Panc1 (cell line): ENCODE measurements around the gene ST3GAL5. TPM values are rescaled to one million over a fixed set of nuclear protein-coding genes. Genes with fewer than 3 reads are reported as not detected.

Experiments used
- ATAC-seq: fragments of 200-7000 bp; cut with Tn5 transposase; 2 replicates; pipeline ENCODE4 v1.9.1; 2020; ENCODE audit warnings: mild to moderate bottlenecking, moderate library complexity
- BruUV-seq: library from RNA; stranded (reverse); fragments of 400-500 nt; replicated peaks from 2 replicates; lab custom pipeline; 2021; lab: Mats Ljungman, UMichigan
- CTCF ChIA-PET: fragments of 300-600 bp; sonication (Branson Sonifier 250); formaldehyde crosslinking; loops from one replicate; lab custom pipeline; 2022; ENCODE audit warnings: antibody characterized with exemption; lab: Charles Lee
- POLR2A ChIA-PET: fragments of 300-600 bp; sonication (Branson Sonifier 250); formaldehyde crosslinking; loops from one replicate; lab custom pipeline; 2022; ENCODE audit warnings: antibody characterized with exemption; lab: Charles Lee
- DNase-seq: peaks from one replicate; pipeline ENCODE4 v3.0.0-alpha.2; 2010; ENCODE audit warnings: low read depth, low spot score
- H3K27ac ChIP-seq: 2 replicates; pipeline ENCODE4 v1.5.1; 2011; ENCODE audit warnings: mild to moderate bottlenecking, low read length, inconsistent platforms
- H3K27me3 ChIP-seq: fragments of 200-500 bp; sonication (Bioruptor generic); 2 replicates; pipeline ENCODE4 v1.6.0; 2014; ENCODE audit warnings: low read length, inconsistent platforms; ENCODE audit not compliant: control insufficient read depth, insufficient read depth
- H3K36me3 ChIP-seq: fragments of 200-500 bp; sonication (Bioruptor generic); 2 replicates; pipeline ENCODE4 v1.5.1; 2014; ENCODE audit warnings: inconsistent platforms, mild to moderate bottlenecking, low read length, moderate library complexity; ENCODE audit not compliant: control insufficient read depth, insufficient read depth
- H3K4me1 ChIP-seq: 2 replicates; pipeline ENCODE4 v1.5.1; 2011; ENCODE audit warnings: inconsistent platforms, mild to moderate bottlenecking, low read length, moderate library complexity; ENCODE audit not compliant: control insufficient read depth, insufficient read depth
- H3K4me3 ChIP-seq, 2 experiments: 2 replicates each; pipeline ENCODE4 v1.5.1; 2011 to 2012; ENCODE audit warnings: low read depth in 2 of 2, low read length in 2 of 2, mild to moderate bottlenecking in 2 of 2, inconsistent platforms in 1 of 2, moderate library complexity in 1 of 2
- H3K9me3 ChIP-seq: fragments of 200-500 bp; sonication (Bioruptor generic); 2 replicates; pipeline ENCODE4 v1.5.1; 2014; ENCODE audit warnings: low read depth, mild to moderate bottlenecking, inconsistent platforms, low read length, moderate library complexity; ENCODE audit not compliant: control insufficient read depth, insufficient read depth
- POLR2AphosphoS5 ChIP-seq: IDR thresholded peaks from 2 replicates; pipeline ENCODE4 v1.6.1; 2012; ENCODE audit warnings: mild to moderate bottlenecking, low read depth, low read length, moderate library complexity
- SIN3A ChIP-seq: IDR thresholded peaks from 2 replicates; pipeline ENCODE4 v1.6.1; 2012; ENCODE audit warnings: low read depth, mild to moderate bottlenecking, low read length, moderate library complexity, borderline replicate concordance; ENCODE audit not compliant: insufficient read depth
- TCF7L2 ChIP-seq: IDR thresholded peaks from 2 replicates; pipeline ENCODE4 v1.6.1; 2011; ENCODE audit warnings: mild to moderate bottlenecking, low read depth, low read length, inconsistent platforms
- in situ Hi-C: cut with HindIII; loops from 2 replicates; pipeline ENCODE4 v1.10.0; 2016; ENCODE audit warnings: low sequenced_read_pairs, low pct_unique_long_range_greater_than_20kb
- intact Hi-C: fragments of 100-400 bp; cut with micrococcal nuclease; formaldehyde crosslinking; loops from one replicate; pipeline ENCODE4 v1.10.0; 2022; ENCODE audit not compliant: unreplicated experiment
- total RNA-seq: library from RNA; stranded (reverse); gene quantifications from one replicate; pipeline ENCODE4 v1.2.1, GENCODE V29; 2021; ENCODE audit not compliant: unreplicated experiment
- TF ChIP-seq, protein P1 (sequence below): fragments of 450-650 bp; IDR thresholded peaks from 2 replicates; pipeline ENCODE4 v1.5.1; 2017; ENCODE audit warnings: mild to moderate bottlenecking
- TF ChIP-seq, protein P2 (sequence below), 2 experiments: IDR thresholded peaks; 2 replicates each; pipeline ENCODE4 v1.6.1; 2011 to 2012; ENCODE audit warnings: low read depth in 2 of 2, control low read depth in 1 of 2, low read length in 1 of 2, mild to moderate bottlenecking in 1 of 2, moderate library complexity in 1 of 2; ENCODE audit not compliant: insufficient read depth in 1 of 2

Gene ST3GAL5
- total RNA-seq, 1 experiment from 2014 or later = 5.0 TPM

DNA sequence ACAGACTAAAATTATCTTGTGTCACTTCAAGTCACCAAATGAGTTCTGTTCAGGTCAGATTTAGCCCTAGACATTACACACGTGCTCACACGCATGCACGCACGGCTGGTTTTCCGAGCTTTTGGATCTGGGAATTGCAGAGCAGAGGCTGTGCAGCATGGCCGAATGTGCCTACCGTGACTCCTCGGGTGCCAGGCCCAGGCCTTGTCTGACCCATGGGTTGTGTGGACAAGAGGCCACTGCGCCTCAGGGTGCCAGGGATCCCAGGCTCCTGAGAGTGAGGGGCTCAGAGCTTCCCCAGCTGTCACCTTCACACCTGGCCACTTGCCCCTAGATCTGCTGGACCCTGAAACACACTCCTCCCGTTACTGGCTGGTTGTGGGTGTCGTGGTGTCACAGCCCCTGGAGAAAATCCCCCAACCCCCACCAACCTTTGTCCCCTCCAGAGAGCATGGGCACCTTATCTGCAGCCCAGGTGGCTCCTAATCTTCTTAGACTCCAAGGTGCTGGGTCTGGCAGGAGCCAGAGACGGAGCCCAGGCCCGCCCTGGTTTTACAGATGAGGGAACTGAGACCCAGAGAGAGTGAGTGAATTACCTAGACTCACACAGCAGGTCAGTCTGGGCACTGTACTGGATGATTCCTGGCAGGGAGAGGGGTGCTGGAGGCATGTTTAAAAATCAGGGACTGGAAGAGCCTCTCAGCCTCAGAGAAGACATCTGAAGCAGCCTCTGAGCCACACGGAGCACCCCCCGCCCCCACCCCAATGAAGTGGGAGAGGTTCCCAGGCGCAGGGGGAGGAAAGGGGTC, 78.2 kb downstream of the ST3GAL5 start:
- POLR2A ChIA-PET = interaction anchor here (0.6 kb wide), 1 partner anchor 160 kb away, joined by 4 read pairs; no protein-coding TSS in a partner anchor
- no peak for ATAC-seq
- TF ChIP-seq, protein P1, sequence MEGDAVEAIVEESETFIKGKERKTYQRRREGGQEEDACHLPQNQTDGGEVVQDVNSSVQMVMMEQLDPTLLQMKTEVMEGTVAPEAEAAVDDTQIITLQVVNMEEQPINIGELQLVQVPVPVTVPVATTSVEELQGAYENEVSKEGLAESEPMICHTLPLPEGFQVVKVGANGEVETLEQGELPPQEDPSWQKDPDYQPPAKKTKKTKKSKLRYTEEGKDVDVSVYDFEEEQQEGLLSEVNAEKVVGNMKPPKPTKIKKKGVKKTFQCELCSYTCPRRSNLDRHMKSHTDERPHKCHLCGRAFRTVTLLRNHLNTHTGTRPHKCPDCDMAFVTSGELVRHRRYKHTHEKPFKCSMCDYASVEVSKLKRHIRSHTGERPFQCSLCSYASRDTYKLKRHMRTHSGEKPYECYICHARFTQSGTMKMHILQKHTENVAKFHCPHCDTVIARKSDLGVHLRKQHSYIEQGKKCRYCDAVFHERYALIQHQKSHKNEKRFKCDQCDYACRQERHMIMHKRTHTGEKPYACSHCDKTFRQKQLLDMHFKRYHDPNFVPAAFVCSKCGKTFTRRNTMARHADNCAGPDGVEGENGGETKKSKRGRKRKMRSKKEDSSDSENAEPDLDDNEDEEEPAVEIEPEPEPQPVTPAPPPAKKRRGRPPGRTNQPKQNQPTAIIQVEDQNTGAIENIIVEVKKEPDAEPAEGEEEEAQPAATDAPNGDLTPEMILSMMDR = no peak
- TF ChIP-seq, protein P2, sequence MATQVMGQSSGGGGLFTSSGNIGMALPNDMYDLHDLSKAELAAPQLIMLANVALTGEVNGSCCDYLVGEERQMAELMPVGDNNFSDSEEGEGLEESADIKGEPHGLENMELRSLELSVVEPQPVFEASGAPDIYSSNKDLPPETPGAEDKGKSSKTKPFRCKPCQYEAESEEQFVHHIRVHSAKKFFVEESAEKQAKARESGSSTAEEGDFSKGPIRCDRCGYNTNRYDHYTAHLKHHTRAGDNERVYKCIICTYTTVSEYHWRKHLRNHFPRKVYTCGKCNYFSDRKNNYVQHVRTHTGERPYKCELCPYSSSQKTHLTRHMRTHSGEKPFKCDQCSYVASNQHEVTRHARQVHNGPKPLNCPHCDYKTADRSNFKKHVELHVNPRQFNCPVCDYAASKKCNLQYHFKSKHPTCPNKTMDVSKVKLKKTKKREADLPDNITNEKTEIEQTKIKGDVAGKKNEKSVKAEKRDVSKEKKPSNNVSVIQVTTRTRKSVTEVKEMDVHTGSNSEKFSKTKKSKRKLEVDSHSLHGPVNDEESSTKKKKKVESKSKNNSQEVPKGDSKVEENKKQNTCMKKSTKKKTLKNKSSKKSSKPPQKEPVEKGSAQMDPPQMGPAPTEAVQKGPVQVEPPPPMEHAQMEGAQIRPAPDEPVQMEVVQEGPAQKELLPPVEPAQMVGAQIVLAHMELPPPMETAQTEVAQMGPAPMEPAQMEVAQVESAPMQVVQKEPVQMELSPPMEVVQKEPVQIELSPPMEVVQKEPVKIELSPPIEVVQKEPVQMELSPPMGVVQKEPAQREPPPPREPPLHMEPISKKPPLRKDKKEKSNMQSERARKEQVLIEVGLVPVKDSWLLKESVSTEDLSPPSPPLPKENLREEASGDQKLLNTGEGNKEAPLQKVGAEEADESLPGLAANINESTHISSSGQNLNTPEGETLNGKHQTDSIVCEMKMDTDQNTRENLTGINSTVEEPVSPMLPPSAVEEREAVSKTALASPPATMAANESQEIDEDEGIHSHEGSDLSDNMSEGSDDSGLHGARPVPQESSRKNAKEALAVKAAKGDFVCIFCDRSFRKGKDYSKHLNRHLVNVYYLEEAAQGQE (IDR thresholded peaks at IDR 0.05; ENCODE audit: insufficient read depth in 1 of 2, low read depth in 2 of 2, low read length in 1 of 2) = no peak
- TF ChIP-seq TCF7L2 = no peak
- no peak for TF ChIP-seq SIN3A
- TF ChIP-seq POLR2AphosphoS5 = no peak
- Histone ChIP-seq H3K9me3 (no peaks in the 10 kb centered on the region), H3K36me3 (no peaks in the 10 kb centered on the region), H3K27ac (0 out of 2 replicates have a peak overlapping the region, but pooled peaks have one; percentile 29), H3K27me3 (no peaks in the 10 kb centered on the region), H3K4me3 (no peak overlapping the region), H3K4me1 (no peaks in the 10 kb centered on the region)
- in situ Hi-C loops = no loop called here
- no TSS peak for BruUV-seq
- DNase-seq = no peak
- CTCF ChIA-PET = interaction anchor here (0.7 to 1.9 kb wide), 2 partner anchors 39 to 82 kb away, joined by 3 to 4 read pairs; no protein-coding TSS in a partner anchor
- intact Hi-C loops = no loop called here

DNA sequence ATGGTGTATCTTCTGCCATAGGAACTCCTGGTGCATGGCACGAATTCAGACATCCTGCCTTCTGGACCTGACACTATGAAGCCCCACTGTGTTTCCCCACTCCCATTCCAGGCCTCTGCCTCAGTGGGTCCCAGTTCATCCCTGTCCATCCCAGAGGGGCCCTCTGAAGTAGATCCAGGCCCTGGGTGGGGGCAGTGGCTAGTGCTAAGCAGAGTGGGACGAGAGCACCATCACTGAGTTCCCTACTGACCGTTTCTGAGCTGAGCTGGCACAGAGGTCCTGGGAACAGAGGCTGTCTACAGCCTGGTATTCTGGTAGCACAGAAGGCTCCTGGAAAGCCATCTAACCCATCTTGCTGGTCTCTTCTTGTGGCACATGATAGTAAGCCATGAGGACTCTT, 81.0 kb downstream of the ST3GAL5 start:
- H3K4me3 ChIP-seq = no peak overlapping the region
- CTCF ChIA-PET = no interaction called here
- DNase-seq (no peak), ATAC-seq (no peak)
- no peak overlapping the region for H3K27ac ChIP-seq
- POLR2A ChIA-PET = no interaction called here
- intact Hi-C loops (no loop called here), in situ Hi-C loops (no loop called here)
- BruUV-seq = no TSS peak
- H3K4me1 ChIP-seq = no peaks in the 10 kb centered on the region
- H3K36me3 ChIP-seq = no peaks in the 10 kb centered on the region
- TF ChIP-seq, protein P1 = no peak
- TF ChIP-seq POLR2AphosphoS5 (no peak), TCF7L2 (no peak), SIN3A (no peak)
- TF ChIP-seq, protein P2 (IDR thresholded peaks at IDR 0.05; ENCODE audit: insufficient read depth in 1 of 2, low read depth in 2 of 2, low read length in 1 of 2) = no peak
- H3K27me3 ChIP-seq = no peaks in the 10 kb centered on the region
- H3K9me3 ChIP-seq = no peaks in the 10 kb centered on the region
